Measurements from ENCODE around the gene PTPRA. TPM values are rescaled to one million over a fixed set of nuclear protein-coding genes. Genes with fewer than 3 reads are reported as not detected.
A peak's percentile ranks its signal among the peaks of the same experiment; 100 is the strongest.

Gene PTPRA
- total and polyA plus RNA-seq, 12 donors, result 8.9 to 37.3 (median 28.5) TPM

DNA sequence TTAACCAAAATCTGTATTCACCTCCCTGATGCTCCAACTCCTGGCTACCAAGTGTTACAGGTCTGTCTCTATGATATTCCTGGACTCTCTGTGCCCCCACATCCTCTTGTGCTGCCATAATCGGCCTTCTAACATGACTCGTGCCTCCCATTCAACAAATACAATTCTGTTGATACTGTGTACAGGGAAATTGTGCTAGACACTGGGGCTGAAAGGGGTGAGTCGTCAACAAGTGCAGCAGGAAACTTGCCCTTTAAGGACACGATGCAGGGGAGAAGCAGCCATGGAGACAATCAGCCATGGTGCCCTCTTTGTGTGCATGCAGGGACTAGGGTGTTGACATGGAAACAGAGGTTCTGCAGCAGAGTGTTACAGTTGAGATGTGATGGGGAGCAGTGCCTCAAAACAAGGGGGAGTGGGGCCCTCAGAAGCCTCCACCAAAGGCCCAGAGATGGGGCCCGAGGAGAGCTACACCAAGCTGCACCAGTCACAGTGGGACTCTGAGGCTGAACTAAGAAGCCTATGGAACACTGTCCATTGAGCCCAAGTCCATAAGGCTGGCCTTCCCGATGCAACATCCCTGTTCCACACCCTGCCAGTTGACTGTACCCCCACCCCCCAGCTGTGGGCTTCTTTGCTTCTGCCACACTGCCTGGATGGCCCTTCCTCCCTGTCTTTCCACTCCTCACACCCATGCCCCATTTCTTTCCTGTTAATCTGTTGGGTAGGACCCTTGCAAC lies 35.9 kb upstream of the PTPRA start:
- intact Hi-C loops (cut with DNase I), result loop anchor here in 1 of 10 donors (5.0 kb wide), 1 partner anchor 75 kb away; no protein-coding TSS in a partner anchor

DNA sequence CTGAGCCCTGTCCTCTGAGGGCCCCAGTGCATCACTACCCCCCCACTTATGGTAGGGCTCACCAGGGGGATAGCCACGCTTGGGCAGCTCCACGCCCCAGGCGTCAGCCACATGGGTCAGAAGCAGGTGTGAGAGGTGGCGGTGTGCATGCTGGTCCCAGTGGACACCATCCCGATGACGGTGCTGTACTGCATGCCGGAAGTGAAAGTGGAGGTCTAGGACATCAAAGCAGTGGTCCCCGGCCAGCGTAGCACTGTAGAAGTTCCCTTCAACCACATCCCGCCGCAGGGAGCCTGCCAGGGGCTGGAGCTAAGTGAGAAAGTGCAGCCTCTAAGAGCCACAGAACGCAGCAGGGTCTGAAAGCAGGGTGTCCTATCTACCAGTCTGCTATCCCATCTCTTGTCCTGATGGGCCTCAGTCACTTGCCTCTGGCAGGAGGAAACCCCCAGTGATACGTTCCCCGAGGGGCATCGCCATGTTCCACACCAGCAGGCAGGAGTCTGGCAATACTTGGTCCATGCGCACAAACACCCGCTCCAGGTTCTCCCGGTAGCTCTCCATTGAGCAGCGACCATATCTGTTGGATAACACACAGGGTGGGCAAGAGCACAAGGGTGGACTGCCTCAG lies 35.0 kb upstream of the PTPRA start:
- WGBS, 2 donors, result 97% methylated on average over 19 of the region's 19 CpGs
- peaks cover 0 to 39% (median 0%) of the 10 kb centered on the region in 9 donors for H3K36me3 ChIP-seq
- peaks cover 0 to 23% (median 18%) of the 10 kb centered on the region in 9 donors for H3K4me1 ChIP-seq
- no peak overlapping the region for H3K4me3 ChIP-seq
- intact Hi-C loops (cut with DNase I), result loop anchor here in 1 of 10 donors (5.0 kb wide), 1 partner anchor 76 kb away; no protein-coding TSS in a partner anchor
- H3K9me3 ChIP-seq, result no peaks in the 10 kb centered on the region
- DNase-seq (no peak), ATAC-seq (no peak)
- H3K27me3 ChIP-seq, result no peaks in the 10 kb centered on the region
- no peak overlapping the region for H3K27ac ChIP-seq
- TF ChIP-seq, protein P1, sequence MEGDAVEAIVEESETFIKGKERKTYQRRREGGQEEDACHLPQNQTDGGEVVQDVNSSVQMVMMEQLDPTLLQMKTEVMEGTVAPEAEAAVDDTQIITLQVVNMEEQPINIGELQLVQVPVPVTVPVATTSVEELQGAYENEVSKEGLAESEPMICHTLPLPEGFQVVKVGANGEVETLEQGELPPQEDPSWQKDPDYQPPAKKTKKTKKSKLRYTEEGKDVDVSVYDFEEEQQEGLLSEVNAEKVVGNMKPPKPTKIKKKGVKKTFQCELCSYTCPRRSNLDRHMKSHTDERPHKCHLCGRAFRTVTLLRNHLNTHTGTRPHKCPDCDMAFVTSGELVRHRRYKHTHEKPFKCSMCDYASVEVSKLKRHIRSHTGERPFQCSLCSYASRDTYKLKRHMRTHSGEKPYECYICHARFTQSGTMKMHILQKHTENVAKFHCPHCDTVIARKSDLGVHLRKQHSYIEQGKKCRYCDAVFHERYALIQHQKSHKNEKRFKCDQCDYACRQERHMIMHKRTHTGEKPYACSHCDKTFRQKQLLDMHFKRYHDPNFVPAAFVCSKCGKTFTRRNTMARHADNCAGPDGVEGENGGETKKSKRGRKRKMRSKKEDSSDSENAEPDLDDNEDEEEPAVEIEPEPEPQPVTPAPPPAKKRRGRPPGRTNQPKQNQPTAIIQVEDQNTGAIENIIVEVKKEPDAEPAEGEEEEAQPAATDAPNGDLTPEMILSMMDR (IDR thresholded peaks at IDR 0.05), result no peak

More for the DNA sequence above, 35.9 kb upstream of the PTPRA start:
- H3K4me1 ChIP-seq, result peaks cover 0 to 27% (median 18%) of the 10 kb centered on the region in 9 donors
- no peaks in the 10 kb centered on the region for H3K9me3 ChIP-seq
- DNase-seq, result no peak
- no peak for ATAC-seq
- TF ChIP-seq, protein P1 (IDR thresholded peaks at IDR 0.05), result no peak
- no peaks in the 10 kb centered on the region for H3K27me3 ChIP-seq
- 88 to 91% methylated on average over 6 of the region's 6 CpGs for WGBS, 2 donors
- no peak overlapping the region for H3K27ac ChIP-seq
- H3K4me3 ChIP-seq, result no peak overlapping the region
- peaks cover 0 to 34% (median 0%) of the 10 kb centered on the region in 9 donors for H3K36me3 ChIP-seq

GRCh38 chr20:2838847-2839671 lies 34.2 kb upstream of the PTPRA start:
- peak overlapping the region in 1 of 10 donors; percentile 95 for H3K4me3 ChIP-seq
- WGBS, 2 donors, result 94 to 95% methylated on average over 15 of the region's 15 CpGs

More at GRCh38 chr20:2838847-2839671, 34.2 kb upstream of the PTPRA start:
- TF ChIP-seq, protein P1 (IDR thresholded peaks at IDR 0.05), result no peak
- ATAC-seq, result no peak
- peaks cover 0 to 45% (median 0%) of the 10 kb centered on the region in 9 donors for H3K36me3 ChIP-seq
- H3K27ac ChIP-seq, result no peak overlapping the region
- intact Hi-C loops (cut with DNase I), result loop anchor here in 1 of 10 donors (5.0 kb wide), 1 partner anchor 77 kb away; no protein-coding TSS in a partner anchor
- H3K9me3 ChIP-seq, result no peaks in the 10 kb centered on the region
- DNase-seq, result no peak
- H3K4me1 ChIP-seq, result peaks cover 0 to 23% (median 18%) of the 10 kb centered on the region in 9 donors
- H3K27me3 ChIP-seq, result no peaks in the 10 kb centered on the region
